Adrenal gland (tissue), 5 donors: ENCODE measurements around the gene PARG.

Experiments used
- POLR2A ChIP-seq, 2 donors: fragments of 450-650 bp; IDR thresholded peaks; one replicate each; pipeline ENCODE4 v1.6.1; 2017; ENCODE audit warnings: antibody characterized with exemption in 2 of 2, mild to moderate bottlenecking in 2 of 2, moderate library complexity in 1 of 2
- TF ChIP-seq, protein P1 (sequence below), 6 experiments: fragments of 450-650 bp in 4 of 6; fragments of 200-600 bp in 2 of 6; sonication (generic) in 1 of 6; IDR thresholded peaks; 1 replicate in 5 of 6; 2 replicates in 1 of 6; pipeline versions ENCODE4 v1.5.1 to v1.8.0; 2016 to 2021; ENCODE audit warnings: antibody characterized with exemption in 6 of 6, mild to moderate bottlenecking in 2 of 6, moderate library complexity in 1 of 6
- donor health status: DM: no; HTN: no; CAD: no.

DNA sequence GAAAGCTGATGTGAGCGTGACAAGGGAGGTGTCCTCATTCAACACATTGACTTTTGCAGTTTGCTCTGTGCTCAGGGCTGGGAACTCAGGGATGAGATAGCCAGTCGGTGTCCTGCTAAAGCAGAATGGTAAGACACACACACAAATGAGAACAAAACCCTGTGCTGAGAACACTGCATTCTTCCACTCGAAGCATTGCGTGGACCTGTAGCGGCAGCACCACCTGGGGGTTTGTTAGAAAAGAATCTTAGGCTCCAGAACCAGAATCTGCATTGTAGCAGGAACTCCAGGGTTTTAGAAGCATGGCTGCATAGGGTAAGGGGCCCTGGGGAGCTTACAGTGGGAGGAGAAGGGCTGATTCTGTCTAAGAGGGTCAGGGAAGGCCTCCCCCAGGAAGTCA is 158.2 kb downstream of the PARG start:
- TF ChIP-seq, protein P1, sequence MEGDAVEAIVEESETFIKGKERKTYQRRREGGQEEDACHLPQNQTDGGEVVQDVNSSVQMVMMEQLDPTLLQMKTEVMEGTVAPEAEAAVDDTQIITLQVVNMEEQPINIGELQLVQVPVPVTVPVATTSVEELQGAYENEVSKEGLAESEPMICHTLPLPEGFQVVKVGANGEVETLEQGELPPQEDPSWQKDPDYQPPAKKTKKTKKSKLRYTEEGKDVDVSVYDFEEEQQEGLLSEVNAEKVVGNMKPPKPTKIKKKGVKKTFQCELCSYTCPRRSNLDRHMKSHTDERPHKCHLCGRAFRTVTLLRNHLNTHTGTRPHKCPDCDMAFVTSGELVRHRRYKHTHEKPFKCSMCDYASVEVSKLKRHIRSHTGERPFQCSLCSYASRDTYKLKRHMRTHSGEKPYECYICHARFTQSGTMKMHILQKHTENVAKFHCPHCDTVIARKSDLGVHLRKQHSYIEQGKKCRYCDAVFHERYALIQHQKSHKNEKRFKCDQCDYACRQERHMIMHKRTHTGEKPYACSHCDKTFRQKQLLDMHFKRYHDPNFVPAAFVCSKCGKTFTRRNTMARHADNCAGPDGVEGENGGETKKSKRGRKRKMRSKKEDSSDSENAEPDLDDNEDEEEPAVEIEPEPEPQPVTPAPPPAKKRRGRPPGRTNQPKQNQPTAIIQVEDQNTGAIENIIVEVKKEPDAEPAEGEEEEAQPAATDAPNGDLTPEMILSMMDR (IDR thresholded peaks at IDR 0.05), result no peak
- no peak for TF ChIP-seq POLR2A (IDR thresholded peaks at IDR 0.05)
